GM21381 (cell line): Measurements from ENCODE around the gene HAPSTR1.
"Not testable (repeated sequence)": the region's sequence is repeated elsewhere in the genome, so short reads cannot be mapped to it uniquely, and the experiment has no call there.

ENCODE experiments used
- ATAC-seq: cut with Tn5 transposase; IDR thresholded peaks from one replicate; pipeline ENCODE4 v1.9.1; 2021; ENCODE audit warnings: mild to moderate bottlenecking, moderate library complexity; ENCODE audit not compliant: unreplicated experiment

Gene HAPSTR1

GRCh38 chr16:9090960-9091866, at the start of gene HAPSTR1:
TSS of gene HAPSTR1 (plus strand) at chr16:9091644. CDS start at chr16:9092045, 401 bp downstream.
- ATAC-seq, result peak; percentile 89

GRCh38 chr16:9042533-9042932, 48.9 kb upstream of the HAPSTR1 start:
- ATAC-seq, result no peak

GRCh38 chr16:9042964-9043680, 48.3 kb upstream of the HAPSTR1 start:
- no peak for ATAC-seq

- ATAC-seq, result not testable (repeated sequence)
These were observed 45.9 kb upstream of the HAPSTR1 start for GRCh38 chr16:9045562-9045961.

GRCh38 chr16:9046667-9047055, 44.8 kb upstream of the HAPSTR1 start:
- no peak for ATAC-seq

GRCh38 chr16:9047689-9048301, 43.6 kb upstream of the HAPSTR1 start:
- ATAC-seq, result peak; percentile 75

- no peak for ATAC-seq
These were observed 43.1 kb upstream of the HAPSTR1 start for GRCh38 chr16:9048302-9048700.

- ATAC-seq, result no peak
These were observed 42.2 kb upstream of the HAPSTR1 start for GRCh38 chr16:9049241-9049640.

GRCh38 chr16:9050102-9050830, 41.2 kb upstream of the HAPSTR1 start:
- ATAC-seq, result no peak

GRCh38 chr16:9053006-9053601, 38.3 kb upstream of the HAPSTR1 start:
- no peak for ATAC-seq

GRCh38 chr16:9054460-9054859, 37.0 kb upstream of the HAPSTR1 start:
- no peak for ATAC-seq

- no peak for ATAC-seq
These were observed 36.3 kb upstream of the HAPSTR1 start for GRCh38 chr16:9055115-9055514.

- ATAC-seq, result no peak
These were observed 35.8 kb upstream of the HAPSTR1 start for GRCh38 chr16:9055661-9056060.

- ATAC-seq, result no peak
These were observed 35.4 kb upstream of the HAPSTR1 start for GRCh38 chr16:9056061-9056460.

- ATAC-seq, result no peak
These were observed 33.2 kb upstream of the HAPSTR1 start for GRCh38 chr16:9058211-9058610.

GRCh38 chr16:9060225-9060624, 31.2 kb upstream of the HAPSTR1 start:
- ATAC-seq, result no peak

GRCh38 chr16:9061358-9061813, 30.1 kb upstream of the HAPSTR1 start:
- ATAC-seq, result peak; percentile 49

GRCh38 chr16:9062301-9062700, 29.1 kb upstream of the HAPSTR1 start:
- no peak for ATAC-seq

GRCh38 chr16:9065077-9065476, 26.4 kb upstream of the HAPSTR1 start:
- no peak for ATAC-seq

GRCh38 chr16:9068886-9069285, 22.6 kb upstream of the HAPSTR1 start:
- ATAC-seq, result no peak
